GM21390 (cell line): Measurements from ENCODE around the gene PCDHA6.
"Not testable (repeated sequence)": the region's sequence is repeated elsewhere in the genome, so short reads cannot be mapped to it uniquely, and the experiment has no call there.

Experiments used
- ATAC-seq: cut with Tn5 transposase; IDR thresholded peaks from one replicate; pipeline ENCODE4 v1.9.1; 2021; ENCODE audit not compliant: unreplicated experiment

PCDHA6 gene, protein sequence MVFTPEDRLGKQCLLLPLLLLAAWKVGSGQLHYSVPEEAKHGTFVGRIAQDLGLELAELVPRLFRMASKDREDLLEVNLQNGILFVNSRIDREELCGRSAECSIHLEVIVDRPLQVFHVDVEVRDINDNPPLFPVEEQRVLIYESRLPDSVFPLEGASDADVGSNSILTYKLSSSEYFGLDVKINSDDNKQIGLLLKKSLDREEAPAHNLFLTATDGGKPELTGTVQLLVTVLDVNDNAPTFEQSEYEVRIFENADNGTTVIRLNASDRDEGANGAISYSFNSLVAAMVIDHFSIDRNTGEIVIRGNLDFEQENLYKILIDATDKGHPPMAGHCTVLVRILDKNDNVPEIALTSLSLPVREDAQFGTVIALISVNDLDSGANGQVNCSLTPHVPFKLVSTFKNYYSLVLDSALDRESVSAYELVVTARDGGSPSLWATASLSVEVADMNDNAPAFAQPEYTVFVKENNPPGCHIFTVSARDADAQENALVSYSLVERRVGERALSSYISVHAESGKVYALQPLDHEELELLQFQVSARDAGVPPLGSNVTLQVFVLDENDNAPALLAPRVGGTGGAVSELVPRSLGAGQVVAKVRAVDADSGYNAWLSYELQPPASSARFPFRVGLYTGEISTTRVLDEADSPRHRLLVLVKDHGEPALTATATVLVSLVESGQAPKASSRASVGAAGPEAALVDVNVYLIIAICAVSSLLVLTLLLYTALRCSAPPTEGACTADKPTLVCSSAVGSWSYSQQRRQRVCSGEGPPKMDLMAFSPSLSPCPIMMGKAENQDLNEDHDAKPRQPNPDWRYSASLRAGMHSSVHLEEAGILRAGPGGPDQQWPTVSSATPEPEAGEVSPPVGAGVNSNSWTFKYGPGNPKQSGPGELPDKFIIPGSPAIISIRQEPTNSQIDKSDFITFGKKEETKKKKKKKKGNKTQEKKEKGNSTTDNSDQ

DNA sequence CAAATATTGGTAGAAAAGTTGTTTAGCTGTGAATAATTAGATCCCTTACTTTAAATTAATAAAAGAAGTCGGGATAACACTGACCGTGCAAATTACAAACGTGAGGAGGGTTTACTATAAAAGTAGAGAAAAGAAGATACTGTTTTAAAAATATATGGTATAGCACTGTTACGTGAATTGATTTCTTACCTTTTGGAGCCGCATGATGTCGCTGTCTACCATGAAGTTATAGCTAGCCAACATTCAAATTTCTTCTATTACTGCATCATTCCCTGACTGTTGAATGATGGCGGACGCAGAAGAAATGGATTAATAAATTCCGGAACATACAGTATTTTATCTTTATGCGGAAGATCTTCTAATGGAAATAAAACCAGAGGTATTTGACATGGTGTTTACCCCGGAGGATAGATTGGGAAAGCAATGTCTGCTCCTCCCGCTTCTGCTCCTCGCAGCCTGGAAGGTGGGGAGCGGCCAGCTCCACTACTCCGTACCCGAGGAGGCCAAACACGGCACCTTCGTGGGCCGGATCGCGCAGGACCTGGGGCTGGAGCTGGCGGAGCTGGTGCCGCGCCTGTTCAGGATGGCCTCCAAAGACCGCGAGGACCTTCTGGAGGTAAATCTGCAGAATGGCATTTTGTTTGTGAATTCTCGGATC lies at the start of gene PCDHA6:
PCDHA6 (plus strand) TSS at position 257 of the 658 bp plus-strand sequence; CDS start at position 389, 132 bp downstream.
- ATAC-seq: no peak

DNA sequence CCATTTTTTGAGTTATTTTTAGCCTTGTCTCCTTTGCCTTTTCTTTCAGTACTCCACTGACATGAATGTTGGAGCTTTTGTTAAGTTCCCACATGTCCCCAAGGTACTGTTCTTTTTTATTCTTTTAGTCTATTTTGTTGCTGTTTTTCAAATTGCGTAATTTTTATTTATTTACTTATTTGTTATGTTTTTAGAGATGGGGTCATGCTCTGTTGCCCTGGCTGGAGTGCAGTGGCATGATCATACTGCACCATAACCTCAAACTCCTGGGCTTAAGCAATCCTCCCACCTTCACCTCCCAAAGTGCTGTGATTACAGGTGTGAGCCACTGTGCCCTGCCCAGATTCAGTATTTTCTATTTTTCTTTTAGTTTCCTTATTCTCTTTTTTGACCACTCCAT lies 47.2 kb upstream of the PCDHA6 start:
- no peak for ATAC-seq

DNA sequence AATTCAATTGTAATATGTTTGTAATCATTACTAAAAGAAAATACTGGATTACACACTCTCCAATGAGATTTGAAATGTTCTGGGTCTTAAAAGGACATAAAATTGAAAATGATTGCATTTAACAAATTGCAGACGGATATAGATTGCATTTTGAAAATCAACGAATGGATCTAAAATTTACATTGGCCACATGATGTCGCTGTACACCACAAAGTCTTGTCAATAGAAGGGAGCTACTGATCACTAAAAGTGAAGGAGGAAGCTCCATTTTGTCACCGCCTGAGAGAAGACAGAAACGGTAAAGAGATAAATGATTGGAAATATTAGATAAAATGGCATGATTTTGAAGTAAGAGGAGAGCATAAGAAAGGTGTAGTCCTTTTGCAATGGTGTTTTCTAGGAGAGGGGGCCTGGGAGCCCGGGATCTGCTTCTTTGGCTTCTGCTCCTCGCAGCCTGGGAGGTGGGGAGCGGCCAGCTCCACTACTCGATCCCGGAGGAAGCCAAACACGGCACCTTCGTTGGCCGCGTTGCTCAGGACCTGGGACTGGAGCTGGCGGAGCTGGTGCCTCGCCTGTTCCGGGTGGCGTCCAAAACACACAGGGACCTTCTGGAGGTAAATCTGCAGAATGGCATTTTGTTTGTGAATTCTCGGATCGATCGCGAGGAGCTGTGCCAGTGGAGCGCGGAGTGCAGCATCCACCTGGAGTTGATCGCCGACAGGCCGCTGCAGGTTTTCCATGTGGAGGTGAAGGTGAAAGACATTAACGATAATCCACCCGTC lies 41.7 kb upstream of the PCDHA6 start, which contains the start of gene PCDHA1:
PCDHA1 (plus strand) TSS at position 236 of the 782 bp plus-strand sequence.
- no peak for ATAC-seq

DNA sequence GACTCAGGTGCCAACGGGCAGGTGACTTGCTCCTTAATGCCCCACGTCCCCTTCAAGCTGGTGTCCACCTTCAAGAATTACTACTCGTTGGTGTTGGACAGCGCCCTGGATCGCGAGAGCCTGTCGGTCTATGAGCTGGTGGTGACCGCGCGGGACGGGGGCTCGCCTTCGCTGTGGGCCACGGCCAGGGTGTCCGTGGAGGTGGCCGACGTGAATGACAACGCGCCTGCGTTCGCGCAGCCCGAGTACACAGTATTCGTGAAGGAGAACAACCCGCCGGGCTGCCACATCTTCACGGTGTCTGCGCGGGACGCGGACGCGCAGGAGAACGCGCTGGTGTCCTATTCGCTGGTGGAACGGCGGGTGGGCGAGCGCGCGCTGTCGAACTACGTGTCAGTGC lies 40.3 kb upstream of the PCDHA6 start:
- not testable (repeated sequence) for ATAC-seq

DNA sequence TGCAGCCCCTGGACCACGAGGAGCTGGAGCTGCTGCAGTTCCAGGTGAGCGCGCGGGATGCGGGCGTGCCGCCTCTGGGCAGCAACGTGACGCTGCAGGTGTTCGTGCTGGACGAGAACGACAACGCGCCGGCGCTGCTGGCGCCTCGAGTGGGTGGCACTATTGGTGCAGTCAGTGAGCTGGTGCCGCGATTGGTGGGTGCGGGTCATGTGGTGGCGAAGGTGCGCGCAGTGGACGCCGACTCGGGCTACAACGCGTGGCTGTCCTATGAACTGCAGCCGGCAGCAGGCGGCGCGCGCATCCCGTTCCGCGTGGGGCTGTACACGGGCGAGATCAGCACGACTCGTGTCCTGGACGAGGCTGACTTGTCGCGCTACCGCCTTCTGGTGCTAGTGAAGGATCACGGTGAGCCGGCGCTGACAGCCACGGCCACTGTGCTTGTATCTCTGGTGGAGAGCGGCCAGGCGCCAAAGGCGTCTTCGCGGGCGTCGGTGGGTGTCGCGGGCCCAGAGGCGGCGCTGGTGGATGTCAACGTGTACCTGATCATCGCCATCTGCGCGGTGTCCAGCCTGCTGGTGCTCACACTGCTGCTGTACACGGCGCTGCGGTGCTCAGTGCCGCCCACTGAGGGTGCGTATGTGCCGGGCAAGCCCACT lies 39.8 kb upstream of the PCDHA6 start:
- ATAC-seq: not testable (repeated sequence)

DNA sequence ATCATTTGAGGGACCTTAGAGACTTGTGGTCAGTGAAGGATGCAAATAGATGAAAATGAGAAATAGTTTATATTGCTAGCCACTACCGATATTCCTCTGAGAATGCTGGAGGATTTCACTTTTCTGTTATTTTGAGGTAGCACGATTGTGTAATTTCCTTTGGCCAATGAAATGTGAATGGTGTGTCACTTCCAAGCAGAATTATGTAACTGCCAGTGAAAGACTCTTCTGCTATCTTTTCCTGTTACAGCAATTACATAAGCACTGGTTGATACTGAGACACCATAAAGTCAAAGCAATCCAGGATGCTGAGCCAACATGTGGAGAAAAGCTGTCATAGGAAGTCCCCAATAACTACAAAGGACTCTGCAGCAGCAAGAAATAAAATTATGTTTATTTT lies 36.7 kb upstream of the PCDHA6 start:
- no peak for ATAC-seq

DNA sequence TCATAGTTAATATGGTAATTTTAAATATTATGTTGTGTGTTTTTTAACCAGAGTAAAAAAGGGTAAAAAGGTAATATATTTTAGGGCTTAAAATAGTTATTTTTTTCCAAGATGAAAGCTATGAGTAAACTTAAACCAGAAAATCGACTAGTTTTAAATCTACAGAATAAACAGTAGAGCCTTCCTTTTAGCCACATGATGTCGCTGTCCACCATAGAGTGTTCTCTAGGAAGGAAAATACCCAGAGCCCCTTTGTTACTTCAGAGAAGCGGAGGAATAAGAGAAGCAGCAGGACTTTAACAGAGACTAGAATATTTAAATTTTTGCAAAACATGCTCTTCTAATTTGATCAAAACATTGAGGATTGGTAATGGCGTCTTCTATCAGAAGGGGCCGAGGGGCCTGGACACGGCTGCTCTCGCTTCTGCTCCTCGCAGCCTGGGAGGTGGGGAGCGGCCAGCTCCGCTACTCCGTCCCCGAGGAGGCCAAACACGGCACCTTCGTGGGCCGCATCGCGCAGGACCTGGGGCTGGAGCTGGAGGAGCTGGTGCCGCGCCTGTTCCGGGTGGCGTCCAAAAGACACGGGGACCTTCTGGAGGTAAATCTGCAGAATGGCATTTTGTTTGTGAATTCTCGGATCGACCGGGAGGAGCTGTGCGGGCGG lies 33.0 kb upstream of the PCDHA6 start, which contains the start of gene PCDHA2:
PCDHA2 (plus strand) TSS at position 258 of the 664 bp plus-strand sequence.
- no peak for ATAC-seq

DNA sequence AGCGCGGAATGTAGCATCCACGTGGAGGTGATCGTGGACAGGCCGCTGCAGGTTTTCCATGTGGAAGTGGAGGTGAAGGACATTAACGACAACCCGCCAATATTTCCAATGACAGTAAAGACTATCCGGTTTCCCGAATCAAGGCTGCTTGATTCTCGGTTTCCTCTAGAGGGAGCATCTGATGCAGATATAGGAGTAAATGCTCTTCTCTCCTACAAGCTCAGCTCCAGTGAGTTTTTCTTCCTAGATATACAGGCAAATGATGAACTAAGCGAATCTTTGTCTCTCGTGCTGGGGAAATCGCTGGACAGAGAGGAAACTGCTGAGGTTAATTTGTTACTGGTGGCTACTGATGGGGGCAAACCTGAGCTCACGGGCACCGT lies 32.5 kb upstream of the PCDHA6 start:
- no peak for ATAC-seq

DNA sequence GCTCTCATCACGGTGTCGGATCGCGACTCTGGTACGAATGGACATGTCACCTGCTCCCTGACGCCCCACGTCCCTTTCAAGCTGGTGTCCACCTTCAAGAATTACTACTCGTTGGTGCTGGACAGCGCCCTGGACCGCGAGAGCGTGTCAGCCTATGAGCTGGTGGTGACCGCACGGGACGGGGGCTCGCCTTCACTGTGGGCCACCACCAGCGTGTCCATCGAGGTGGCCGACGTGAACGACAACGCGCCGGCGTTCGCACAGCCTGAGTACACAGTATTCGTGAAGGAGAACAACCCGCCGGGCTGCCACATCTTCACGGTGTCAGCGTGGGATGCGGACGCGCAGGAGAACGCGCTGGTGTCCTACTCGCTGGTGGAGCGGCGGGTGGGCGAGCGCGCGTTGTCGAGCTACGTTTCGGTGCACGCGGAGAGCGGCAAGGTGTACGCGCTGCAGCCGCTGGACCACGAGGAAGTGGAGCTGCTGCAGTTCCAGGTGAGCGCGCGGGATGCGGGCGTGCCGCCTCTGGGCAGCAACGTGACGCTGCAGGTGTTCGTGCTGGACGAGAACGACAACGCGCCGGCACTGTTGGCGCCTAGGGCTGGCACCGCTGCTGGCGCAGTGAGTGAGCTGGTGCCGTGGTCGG lies 31.6 kb upstream of the PCDHA6 start:
- not testable (repeated sequence) for ATAC-seq

DNA sequence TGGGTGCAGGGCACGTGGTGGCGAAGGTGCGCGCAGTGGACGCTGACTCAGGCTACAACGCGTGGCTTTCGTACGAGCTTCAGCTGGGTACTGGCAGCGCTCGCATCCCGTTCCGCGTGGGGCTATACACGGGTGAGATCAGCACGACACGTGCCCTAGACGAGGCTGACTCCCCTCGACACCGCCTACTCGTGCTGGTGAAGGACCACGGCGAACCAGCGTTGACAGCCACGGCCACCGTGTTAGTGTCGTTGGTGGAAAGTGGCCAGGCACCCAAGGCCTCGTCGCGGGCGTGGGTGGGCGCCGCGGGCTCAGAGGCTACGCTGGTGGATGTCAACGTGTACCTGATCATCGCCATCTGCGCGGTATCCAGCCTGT lies 31.1 kb upstream of the PCDHA6 start:
- no peak for ATAC-seq

DNA sequence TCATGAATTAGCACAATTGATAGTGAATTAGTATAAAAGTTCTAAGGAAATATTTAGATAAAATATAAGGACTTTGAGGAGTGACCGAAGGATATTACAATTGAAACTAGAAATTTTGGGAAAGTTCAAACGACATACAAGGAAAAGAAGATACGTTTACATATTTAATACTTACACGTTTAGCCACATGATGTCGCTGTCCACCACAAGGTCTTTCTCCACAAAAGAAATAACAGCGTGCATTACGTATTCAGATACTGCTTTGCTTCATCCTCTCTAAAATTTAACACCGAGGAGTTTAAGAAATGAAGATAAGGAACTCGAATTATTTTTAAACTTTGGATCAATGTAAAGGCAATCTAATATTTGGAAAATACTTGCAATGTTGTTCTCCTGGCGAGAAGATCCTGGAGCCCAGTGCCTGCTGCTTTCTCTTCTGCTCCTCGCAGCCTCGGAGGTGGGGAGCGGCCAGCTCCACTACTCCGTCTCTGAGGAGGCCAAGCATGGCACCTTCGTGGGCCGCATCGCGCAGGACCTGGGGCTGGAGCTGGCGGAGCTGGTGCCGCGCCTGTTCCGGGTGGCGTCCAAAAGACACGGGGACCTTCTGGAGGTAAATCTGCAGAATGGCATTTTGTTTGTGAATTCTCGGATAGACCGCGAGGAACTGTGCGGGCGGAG lies 26.8 kb upstream of the PCDHA6 start, which contains the start of gene PCDHA3:
PCDHA3 (plus strand) TSS at position 242 of the 678 bp plus-strand sequence.
- ATAC-seq: no peak

DNA sequence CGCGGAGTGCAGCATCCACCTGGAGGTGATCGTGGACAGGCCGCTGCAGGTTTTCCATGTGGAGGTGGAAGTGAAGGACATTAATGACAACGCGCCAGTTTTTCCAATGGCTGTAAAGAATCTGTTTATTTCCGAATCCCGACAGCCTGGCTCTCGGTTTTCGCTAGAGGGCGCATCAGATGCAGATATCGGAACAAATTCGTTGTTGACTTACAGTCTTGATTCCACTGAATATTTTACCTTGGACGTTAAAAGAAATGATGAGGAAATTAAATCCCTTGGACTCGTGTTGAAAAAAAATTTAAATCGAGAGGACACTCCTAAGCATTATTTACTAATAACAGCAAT lies 26.3 kb upstream of the PCDHA6 start:
- ATAC-seq: no peak

DNA sequence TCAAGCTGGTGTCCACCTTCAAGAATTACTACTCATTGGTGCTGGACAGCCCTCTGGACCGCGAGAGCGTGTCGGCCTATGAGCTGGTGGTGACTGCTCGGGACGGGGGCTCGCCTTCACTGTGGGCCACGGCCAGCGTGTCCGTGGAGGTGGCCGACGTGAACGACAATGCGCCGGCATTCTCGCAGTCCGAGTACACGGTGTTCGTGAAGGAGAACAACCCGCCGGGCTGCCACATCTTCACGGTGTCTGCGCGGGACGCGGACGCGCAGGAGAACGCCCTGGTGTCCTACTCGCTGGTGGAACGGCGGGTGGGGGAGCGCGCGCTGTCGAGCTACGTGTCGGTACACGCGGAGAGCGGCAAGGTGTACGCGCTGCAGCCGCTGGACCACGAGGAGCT lies 25.4 kb upstream of the PCDHA6 start:
- not testable (repeated sequence) for ATAC-seq

DNA sequence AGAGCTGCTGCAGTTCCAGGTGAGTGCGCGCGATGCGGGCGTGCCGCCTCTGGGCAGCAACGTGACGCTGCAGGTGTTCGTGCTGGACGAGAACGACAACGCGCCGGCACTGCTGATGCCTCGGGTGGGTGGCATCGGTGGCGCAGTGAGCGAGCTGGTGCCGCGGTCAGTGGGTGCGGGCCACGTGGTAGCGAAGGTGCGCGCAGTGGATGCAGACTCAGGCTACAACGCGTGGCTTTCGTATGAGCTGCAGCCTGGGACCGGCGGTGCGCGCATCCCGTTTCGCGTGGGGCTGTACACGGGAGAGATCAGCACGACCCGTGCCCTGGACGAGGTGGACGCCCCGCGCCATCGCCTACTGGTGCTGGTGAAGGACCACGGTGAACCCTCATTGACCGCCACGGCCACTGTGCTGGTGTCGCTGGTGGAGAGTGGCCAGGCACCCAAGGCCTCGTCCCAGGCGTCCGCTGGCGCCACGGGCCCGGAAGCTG lies 24.9 kb upstream of the PCDHA6 start:
- ATAC-seq: no peak

DNA sequence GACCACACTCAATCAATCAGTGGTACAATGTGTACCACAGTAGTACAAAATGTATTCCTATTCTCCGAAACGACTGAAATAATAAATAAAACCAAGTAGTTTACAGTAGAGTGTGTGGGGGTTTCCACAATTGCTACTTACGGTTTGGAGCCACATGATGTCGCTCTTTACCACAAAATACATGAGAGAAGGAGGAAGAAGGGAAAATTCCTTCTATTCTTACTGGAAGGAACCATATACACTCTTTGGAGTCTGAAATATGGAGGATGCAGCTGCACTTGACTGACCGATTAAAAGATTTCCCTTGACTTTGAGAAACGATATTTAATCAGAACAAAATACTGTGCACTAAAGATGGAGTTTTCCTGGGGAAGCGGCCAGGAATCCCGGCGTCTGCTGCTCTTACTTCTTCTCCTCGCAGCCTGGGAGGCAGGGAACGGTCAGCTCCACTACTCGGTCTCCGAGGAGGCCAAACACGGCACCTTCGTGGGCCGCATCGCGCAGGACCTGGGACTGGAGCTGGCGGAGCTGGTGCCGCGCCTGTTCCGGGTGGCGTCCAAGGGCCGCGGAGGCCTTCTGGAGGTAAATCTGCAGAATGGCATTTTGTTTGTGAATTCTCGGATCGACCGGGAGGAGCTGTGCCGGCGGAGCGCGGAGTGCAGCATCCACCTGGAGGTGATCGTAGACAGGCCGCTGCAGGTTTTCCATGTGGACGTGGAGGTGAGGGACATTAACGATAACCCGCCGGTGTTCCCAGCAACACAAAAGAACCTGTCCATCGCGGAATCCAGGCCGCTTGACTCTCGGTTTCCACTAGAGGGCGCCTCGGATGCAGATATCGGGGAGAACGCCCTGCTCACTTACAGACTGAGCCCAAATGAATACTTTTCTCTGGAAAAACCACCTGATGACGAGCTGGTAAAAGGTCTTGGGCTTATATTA lies 20.7 kb upstream of the PCDHA6 start, which contains the start of gene PCDHA4:
PCDHA4 (plus strand) TSS at position 235 of the 942 bp plus-strand sequence.
- no peak for ATAC-seq

DNA sequence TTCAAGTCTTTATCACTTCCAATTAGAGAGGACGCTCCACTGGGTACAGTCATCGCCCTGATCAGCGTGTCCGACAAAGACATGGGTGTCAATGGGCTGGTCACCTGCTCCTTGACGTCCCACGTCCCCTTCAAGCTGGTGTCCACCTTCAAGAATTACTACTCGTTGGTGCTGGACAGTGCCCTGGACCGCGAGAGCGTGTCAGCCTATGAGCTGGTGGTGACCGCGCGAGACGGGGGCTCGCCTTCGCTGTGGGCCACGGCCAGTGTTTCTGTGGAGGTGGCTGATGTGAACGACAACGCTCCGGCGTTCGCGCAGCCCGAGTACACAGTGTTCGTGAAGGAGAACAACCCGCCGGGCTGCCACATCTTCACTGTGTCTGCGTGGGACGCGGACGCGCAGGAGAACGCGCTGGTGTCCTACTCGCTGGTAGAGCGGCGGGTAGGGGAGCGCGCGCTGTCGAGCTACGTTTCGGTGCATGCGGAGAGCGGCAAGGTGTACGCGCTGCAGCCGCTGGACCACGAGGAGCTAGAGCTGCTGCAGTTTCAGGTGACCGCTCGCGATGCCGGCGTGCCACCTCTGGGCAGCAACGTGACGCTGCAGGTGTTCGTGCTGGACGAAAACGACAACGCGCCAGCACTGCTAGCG lies 19.4 kb upstream of the PCDHA6 start:
- ATAC-seq: not testable (repeated sequence)
